Sigmoid colon (tissue), 7 donors: ENCODE results near the gene MMP13. TPM values are rescaled to one million over a fixed set of nuclear protein-coding genes. Genes with fewer than 3 reads are reported as not detected.

ENCODE experiments used
- DNase-seq: peaks from one replicate; pipeline ENCODE4 v3.0.0-alpha.2; 2019
- H3K27ac ChIP-seq, 4 donors: fragments of 200-600 bp; sonication (generic); one replicate each; pipeline ENCODE4 v1.5.1; 2016 to 2019; ENCODE audit warnings: mild to moderate bottlenecking in 1 of 4
- H3K27me3 ChIP-seq, 3 donors: fragments of 200-600 bp; sonication (generic); one replicate each; pipeline ENCODE4 v1.5.1; 2019; ENCODE audit warnings: mild to moderate bottlenecking in 1 of 3
- H3K36me3 ChIP-seq, 4 donors: fragments of 200-600 bp; sonication (generic); one replicate each; pipeline ENCODE4 v1.5.1; 2016 to 2019
- H3K4me1 ChIP-seq, 4 donors: fragments of 200-600 bp; sonication (generic); one replicate each; pipeline ENCODE4 v1.5.1; 2017 to 2019
- H3K4me3 ChIP-seq, 4 donors: fragments of 200-600 bp; sonication (generic); one replicate each; pipeline ENCODE4 v1.5.1; 2017 to 2019; ENCODE audit warnings: mild to moderate bottlenecking in 2 of 4, moderate library complexity in 1 of 4
- H3K9me3 ChIP-seq, 4 donors: fragments of 200-600 bp in 3 of 4; sonication (generic) in 3 of 4; one replicate each; pipeline versions ENCODE4 v1.5.1 to v1.6.1; 2013 to 2019
- EP300 ChIP-seq, 4 donors: sonication (generic); formaldehyde crosslinking; IDR thresholded peaks; one replicate each; pipeline ENCODE4 v1.6.1; 2017; ENCODE audit warnings: antibody characterized with exemption in 4 of 4
- POLR2A ChIP-seq, 2 donors: fragments of 450-650 bp; IDR thresholded peaks; one replicate each; pipeline ENCODE4 v1.6.1; 2016; ENCODE audit warnings: antibody characterized with exemption in 2 of 2, mild to moderate bottlenecking in 2 of 2, moderate library complexity in 2 of 2
- POLR2AphosphoS5 ChIP-seq, 4 donors: sonication (generic); formaldehyde crosslinking; IDR thresholded peaks; one replicate each; pipeline ENCODE4 v1.6.1; 2017; ENCODE audit warnings: antibody characterized with exemption in 4 of 4
- WGBS, 2 donors: extraction: QIAGEN DNeasy Blood & Tissue Kit; methylation state at CpG; one replicate each; pipeline ENCODE4 v1.1.7; 2013; 5-methylcytosine and 5-hydroxymethylcytosine counted together
- intact Hi-C: fragments of 100-400 bp; cut with DNase I; formaldehyde crosslinking; loops from one replicate; pipeline ENCODE4 v1.15.1; 2023
- polyA plus RNA-seq, 3 donors: library from polyadenylated mRNA; stranded (reverse); fragments of 200-250 nt; gene quantifications; one replicate each; pipeline ENCODE4 v1.2.3, GENCODE V29; 2013
- total RNA-seq, 4 donors: library from RNA; depleted of rRNA; stranded (reverse); fragments of >200 nt; gene quantifications; one replicate each; pipeline ENCODE4 v1.1.0, GENCODE V29; 2016
- TF ChIP-seq, protein P1 (sequence below), 4 experiments: fragments of 450-650 bp in 3 of 4; fragments of 200-600 bp in 1 of 4; IDR thresholded peaks; one replicate each; pipeline ENCODE4 v1.5.1; 2016 to 2019; ENCODE audit warnings: antibody characterized with exemption in 4 of 4, mild to moderate bottlenecking in 3 of 4, moderate library complexity in 2 of 4
- donor health status: healthy with polysubstance abuse.
- donor health status: Bipolar disorder and iron deficiency.
- donor health status: healthy.

MMP13 gene
- total and polyA plus RNA-seq, 7 donors, result 0.19 to 0.92 TPM; not detected in 5

DNA sequence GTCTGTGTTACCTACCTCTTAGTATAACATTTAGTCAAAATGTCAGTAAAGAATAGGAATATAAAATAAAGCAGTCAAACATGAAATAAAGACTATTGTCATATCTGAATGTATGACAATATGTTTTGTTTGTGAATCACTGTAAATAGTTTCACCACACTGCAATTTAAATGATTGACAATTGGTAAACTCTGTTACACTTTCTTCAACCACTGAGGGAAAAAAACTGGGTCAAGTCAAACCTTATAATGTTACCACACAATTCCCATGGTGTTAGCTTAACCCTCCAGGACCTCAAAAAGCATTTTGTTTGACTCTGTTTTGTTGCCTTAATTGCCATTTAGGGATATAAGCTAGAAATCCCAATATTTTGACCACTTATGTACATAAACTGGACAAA, 10.5 kb upstream of the MMP13 start:
- Histone ChIP-seq H3K9me3 (no peaks in the 10 kb centered on the region), H3K4me3 (no peak overlapping the region), H3K27me3 (no peaks in the 10 kb centered on the region), H3K4me1 (no peaks in the 10 kb centered on the region), H3K27ac (no peak overlapping the region), H3K36me3 (no peaks in the 10 kb centered on the region)
- TF ChIP-seq POLR2AphosphoS5 (IDR thresholded peaks at IDR 0.05) (no peak), EP300 (IDR thresholded peaks at IDR 0.05) (no peak), POLR2A (IDR thresholded peaks at IDR 0.05) (no peak)
- TF ChIP-seq, protein P1, sequence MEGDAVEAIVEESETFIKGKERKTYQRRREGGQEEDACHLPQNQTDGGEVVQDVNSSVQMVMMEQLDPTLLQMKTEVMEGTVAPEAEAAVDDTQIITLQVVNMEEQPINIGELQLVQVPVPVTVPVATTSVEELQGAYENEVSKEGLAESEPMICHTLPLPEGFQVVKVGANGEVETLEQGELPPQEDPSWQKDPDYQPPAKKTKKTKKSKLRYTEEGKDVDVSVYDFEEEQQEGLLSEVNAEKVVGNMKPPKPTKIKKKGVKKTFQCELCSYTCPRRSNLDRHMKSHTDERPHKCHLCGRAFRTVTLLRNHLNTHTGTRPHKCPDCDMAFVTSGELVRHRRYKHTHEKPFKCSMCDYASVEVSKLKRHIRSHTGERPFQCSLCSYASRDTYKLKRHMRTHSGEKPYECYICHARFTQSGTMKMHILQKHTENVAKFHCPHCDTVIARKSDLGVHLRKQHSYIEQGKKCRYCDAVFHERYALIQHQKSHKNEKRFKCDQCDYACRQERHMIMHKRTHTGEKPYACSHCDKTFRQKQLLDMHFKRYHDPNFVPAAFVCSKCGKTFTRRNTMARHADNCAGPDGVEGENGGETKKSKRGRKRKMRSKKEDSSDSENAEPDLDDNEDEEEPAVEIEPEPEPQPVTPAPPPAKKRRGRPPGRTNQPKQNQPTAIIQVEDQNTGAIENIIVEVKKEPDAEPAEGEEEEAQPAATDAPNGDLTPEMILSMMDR (IDR thresholded peaks at IDR 0.05), result no peak
- intact Hi-C loops, result no loop called here
- DNase-seq, result no peak

DNA sequence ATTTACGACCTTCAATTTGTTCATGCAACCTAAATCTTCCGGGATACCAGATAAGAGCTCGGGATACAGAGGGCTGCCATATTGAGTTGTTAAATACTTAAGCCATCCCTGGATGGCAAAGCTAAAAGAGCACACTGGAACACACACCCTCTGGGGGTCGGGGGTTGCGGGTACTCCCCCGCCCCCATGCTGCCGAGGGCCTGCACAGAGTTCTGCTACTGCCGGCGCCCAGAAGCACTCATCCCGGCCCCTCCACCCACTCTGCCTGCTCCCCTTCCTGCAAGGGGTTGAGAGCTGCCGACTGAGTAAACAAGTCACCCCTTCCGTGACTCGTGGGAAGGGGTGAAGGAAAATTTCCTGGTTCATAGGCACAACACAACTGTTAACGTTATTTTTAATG, 9.3 kb upstream of the MMP13 start:
- Histone ChIP-seq H3K4me3 (no peak overlapping the region), H3K27me3 (no peaks in the 10 kb centered on the region), H3K27ac (no peak overlapping the region), H3K4me1 (no peaks in the 10 kb centered on the region), H3K9me3 (no peaks in the 10 kb centered on the region), H3K36me3 (no peaks in the 10 kb centered on the region)
- intact Hi-C loops, result no loop called here
- WGBS, 2 donors, result 69 to 79% methylated on average over 14 of the region's 14 CpGs
- TF ChIP-seq EP300 (IDR thresholded peaks at IDR 0.05) (no peak), POLR2AphosphoS5 (IDR thresholded peaks at IDR 0.05) (no peak)
- TF ChIP-seq, protein P1 (IDR thresholded peaks at IDR 0.05), result no peak
- no peak for DNase-seq

DNA sequence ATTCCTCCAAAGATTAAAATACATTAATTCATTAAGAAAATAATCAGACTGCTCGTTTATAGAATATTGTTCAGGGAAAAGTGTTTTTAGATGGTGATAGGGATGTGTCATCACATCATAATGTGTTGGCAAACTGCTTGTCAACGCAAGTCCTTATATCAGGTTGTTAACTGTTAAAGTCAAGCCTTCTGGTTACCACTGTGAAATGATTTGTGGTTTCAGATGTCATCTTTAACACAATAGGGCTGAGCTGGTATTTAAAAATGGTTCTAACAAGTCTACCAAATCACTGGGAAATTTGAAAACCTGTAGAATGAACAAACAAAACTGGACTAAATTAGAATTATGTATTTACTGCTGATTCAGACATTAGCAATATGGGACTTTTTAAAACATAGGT, 2.4 kb upstream of the MMP13 start:
- H3K27ac ChIP-seq, result no peak overlapping the region
- WGBS, 2 donors, result 73 to 80% methylated on average over 2 of the region's 2 CpGs
- intact Hi-C loops, result no loop called here
- no peaks in the 10 kb centered on the region for H3K27me3 ChIP-seq
- H3K4me1 ChIP-seq, result no peaks in the 10 kb centered on the region
- no peak for TF ChIP-seq POLR2AphosphoS5 (IDR thresholded peaks at IDR 0.05)
- TF ChIP-seq POLR2A (IDR thresholded peaks at IDR 0.05), result no peak
- TF ChIP-seq EP300 (IDR thresholded peaks at IDR 0.05), result no peak
- TF ChIP-seq, protein P1 (IDR thresholded peaks at IDR 0.05), result no peak
- no peak overlapping the region for H3K4me3 ChIP-seq
- no peaks in the 10 kb centered on the region for H3K9me3 ChIP-seq
- H3K36me3 ChIP-seq, result no peaks in the 10 kb centered on the region
- DNase-seq, result no peak

DNA sequence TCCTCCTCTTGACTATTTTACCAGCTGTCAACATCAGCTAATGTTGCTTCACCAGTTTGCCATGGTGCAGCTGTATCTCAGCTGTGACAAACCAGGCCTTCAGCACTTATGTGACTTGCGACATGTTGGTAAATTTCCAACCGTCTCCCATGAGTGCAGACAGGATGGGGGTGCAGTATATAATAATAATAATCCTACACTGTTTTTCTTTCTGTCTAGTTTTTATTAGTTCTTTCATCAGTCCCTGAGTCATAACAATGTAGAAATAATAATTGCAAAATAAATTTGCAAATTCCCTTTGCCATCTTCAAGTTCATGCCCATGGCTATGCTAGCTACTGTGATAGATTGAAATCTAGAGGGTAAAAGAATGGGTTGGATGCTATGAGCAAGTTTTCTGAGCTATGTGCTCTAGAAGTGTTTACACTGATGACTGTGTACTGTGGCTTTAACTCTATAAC, 4.9 kb downstream of the MMP13 start:
- Histone ChIP-seq H3K4me1 (peaks cover 0 to 4% (median 0%) of the 10 kb centered on the region in 4 donors), H3K27ac (no peak overlapping the region), H3K36me3 (no peaks in the 10 kb centered on the region), H3K4me3 (no peak overlapping the region), H3K9me3 (no peaks in the 10 kb centered on the region), H3K27me3 (no peaks in the 10 kb centered on the region)
- DNase-seq, result no peak
- TF ChIP-seq POLR2AphosphoS5 (IDR thresholded peaks at IDR 0.05) (no peak), POLR2A (IDR thresholded peaks at IDR 0.05) (no peak), EP300 (IDR thresholded peaks at IDR 0.05) (no peak)
- TF ChIP-seq, protein P1 (IDR thresholded peaks at IDR 0.05), result no peak
- intact Hi-C loops, result no loop called here
- 84 to 91% methylated on average over 2 of the region's 2 CpGs for WGBS, 2 donors

DNA sequence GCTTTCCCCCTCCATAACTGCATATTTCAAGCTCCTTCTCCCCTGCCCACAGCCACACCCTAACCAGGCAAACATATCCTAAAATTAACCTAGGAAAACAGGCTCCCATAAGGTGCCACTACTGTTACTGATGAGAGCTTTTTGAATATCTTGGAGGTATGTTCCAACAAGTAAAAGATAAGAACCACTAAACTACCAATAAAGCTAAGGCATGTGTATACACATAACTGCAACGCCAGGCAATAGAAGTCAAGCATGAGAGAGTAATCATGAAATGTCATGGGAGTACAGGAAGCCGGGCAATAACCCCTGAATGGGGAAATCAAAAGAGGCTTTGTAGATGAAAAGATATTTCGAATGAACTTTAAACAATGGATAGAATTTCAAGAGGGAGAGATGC, 9.3 kb downstream of the MMP13 start:
- H3K9me3 ChIP-seq, result no peaks in the 10 kb centered on the region
- WGBS, 2 donors, result 12 to 55% methylated on average over 3 of the region's 3 CpGs
- intact Hi-C loops, result no loop called here
- no peak for TF ChIP-seq POLR2AphosphoS5 (IDR thresholded peaks at IDR 0.05)
- TF ChIP-seq, protein P1 (IDR thresholded peaks at IDR 0.05), result no peak
- H3K27me3 ChIP-seq, result no peaks in the 10 kb centered on the region
- peaks cover 0 to 6% (median 0%) of the 10 kb centered on the region in 4 donors for H3K4me1 ChIP-seq
- no peak overlapping the region for H3K4me3 ChIP-seq
- no peaks in the 10 kb centered on the region for H3K36me3 ChIP-seq
- no peak overlapping the region for H3K27ac ChIP-seq
- no peak for DNase-seq
